SK-N-SH (cell line): ENCODE results near the gene IQSEC3. TPM values are rescaled to one million over a fixed set of nuclear protein-coding genes. Genes with fewer than 3 reads are reported as not detected.

ENCODE experiments used
- CTCF ChIA-PET: fragments of 300-600, 350-600 bp; formaldehyde crosslinking; extraction: SDS; loops from one replicate; lab custom pipeline; 2021; lab: Yijun Ruan, JAX
- POLR2A ChIA-PET: fragments of 350-600 bp; sonication (Branson Sonifier 250); formaldehyde crosslinking; extraction: SDS; loops from one replicate; lab custom pipeline; 2020; ENCODE audit warnings: antibody characterized with exemption, inconsistent platforms; lab: Yijun Ruan, JAX
- DNase-seq: peaks from one replicate; pipeline ENCODE4 v3.0.0; 2012
- H2AFZ ChIP-seq: fragments of 200-600 bp; sonication (generic); 2 replicates; pipeline ENCODE4 v1.8.1; 2016; ENCODE audit warnings: antibody characterized with exemption, mild to moderate bottlenecking, low read depth
- H3F3A ChIP-seq: fragments of 200-600 bp; sonication (generic); replicated peaks from 2 replicates; pipeline ENCODE3; 2016; ENCODE audit warnings: antibody characterized with exemption, mild to moderate bottlenecking; ENCODE audit not compliant: insufficient read depth
- H3K27ac ChIP-seq, 2 experiments: fragments of 200-500 bp in 1 of 2; fragments of 200-600 bp in 1 of 2; sonication (Bioruptor generic) in 1 of 2; sonication (generic), shearing (Covaris generic) in 1 of 2; 2 replicates each; pipeline versions ENCODE4 v1.5.1 to v1.6.1; 2014 to 2016; ENCODE audit warnings: low read depth in 2 of 2, inconsistent platforms in 1 of 2, low read length in 1 of 2, mild to moderate bottlenecking in 1 of 2, mixed read lengths in 1 of 2
- H3K27me3 ChIP-seq: fragments of 200-600 bp; sonication (generic), shearing (Covaris generic); 2 replicates; pipeline ENCODE4 v1.6.1; 2016; ENCODE audit warnings: mixed run types; ENCODE audit not compliant: insufficient read depth
- H3K36me3 ChIP-seq, 2 experiments: fragments of 200-500 bp in 1 of 2; fragments of 200-600 bp in 1 of 2; sonication (Bioruptor generic) in 1 of 2; sonication (generic) in 1 of 2; replicated peaks in 1 of 2; 2 replicates each; pipeline versions ENCODE3 to v1.5.1; 2014 to 2016; ENCODE audit warnings: low read length in 1 of 2, mild to moderate bottlenecking in 1 of 2; ENCODE audit not compliant: insufficient read depth in 2 of 2, control insufficient read depth in 1 of 2
- H3K4me1 ChIP-seq, 2 experiments: fragments of 200-500 bp in 1 of 2; fragments of 200-600 bp in 1 of 2; sonication (Bioruptor generic) in 1 of 2; sonication (generic), shearing (Covaris generic) in 1 of 2; 2 replicates each; pipeline versions ENCODE4 v1.5.1 to v1.6.1; 2014 to 2016; ENCODE audit warnings: low read depth in 1 of 2, low read length in 1 of 2, mixed run types in 1 of 2; ENCODE audit not compliant: insufficient read depth in 2 of 2, control insufficient read depth in 1 of 2
- H3K4me2 ChIP-seq: fragments of 200-600 bp; sonication (generic), shearing (Covaris generic); 2 replicates; pipeline ENCODE4 v1.6.1; 2017; ENCODE audit warnings: mixed run types
- H3K4me3 ChIP-seq, 2 experiments: fragments of 200-500 bp in 1 of 2; fragments of 200-600 bp in 1 of 2; sonication (Bioruptor generic) in 1 of 2; sonication (generic), shearing (Covaris generic) in 1 of 2; 2 replicates each; pipeline versions ENCODE4 v1.5.1 to v1.8.1; 2014 to 2016; ENCODE audit warnings: low read depth in 2 of 2, inconsistent platforms in 1 of 2, low read length in 1 of 2, mild to moderate bottlenecking in 1 of 2, mixed read lengths in 1 of 2, moderate library complexity in 1 of 2
- H3K79me2 ChIP-seq: fragments of 200-600 bp; sonication (generic); 2 replicates; pipeline ENCODE4 v1.8.1; 2017; ENCODE audit warnings: mild to moderate bottlenecking; ENCODE audit not compliant: insufficient read depth
- H3K9ac ChIP-seq: fragments of 200-600 bp; sonication (generic); 2 replicates; pipeline ENCODE4 v1.6.1; 2017; ENCODE audit warnings: mixed run types
- H3K9me2 ChIP-seq: fragments of 200-600 bp; sonication (generic); 2 replicates; pipeline ENCODE4 v1.6.1; 2017; ENCODE audit warnings: mixed run types
- H3K9me3 ChIP-seq: fragments of 200-600 bp; sonication (generic); 2 replicates; pipeline ENCODE4 v1.6.1; 2017; ENCODE audit warnings: mixed run types, mild to moderate bottlenecking, moderate library complexity
- H4K20me1 ChIP-seq: fragments of 200-600 bp; sonication (generic); 2 replicates; pipeline ENCODE4 v1.6.1; 2017; ENCODE audit warnings: mild to moderate bottlenecking, mixed run types; ENCODE audit not compliant: insufficient read depth
- EP300 ChIP-seq, 2 experiments: IDR thresholded peaks; 2 replicates each; pipeline versions ENCODE4 v1.4.0 to v1.6.1; 2012; ENCODE audit warnings: borderline replicate concordance in 1 of 2, low read depth in 1 of 2, low read length in 1 of 2
- FOSL2 ChIP-seq: IDR thresholded peaks from 2 replicates; pipeline ENCODE4 v1.4.0; 2012; ENCODE audit warnings: low read depth, mild to moderate bottlenecking, moderate library complexity, borderline replicate concordance
- GABPA ChIP-seq: IDR thresholded peaks from 2 replicates; pipeline ENCODE4 v1.4.0; 2012; ENCODE audit warnings: low read depth, mild to moderate bottlenecking
- MXI1 ChIP-seq: IDR thresholded peaks from 2 replicates; pipeline ENCODE4 v1.6.1; 2012; ENCODE audit warnings: mild to moderate bottlenecking, low read depth, low read length, improper control_type of control experiment
- REST ChIP-seq: IDR thresholded peaks from 2 replicates; pipeline ENCODE4 v1.6.1; 2012; ENCODE audit warnings: mild to moderate bottlenecking, low read depth, low read length, moderate library complexity
- RFX5 ChIP-seq: IDR thresholded peaks from 2 replicates; pipeline ENCODE4 v1.6.1; 2012; ENCODE audit warnings: mild to moderate bottlenecking, improper control_type of control experiment, low read length
- TAF1 ChIP-seq: IDR thresholded peaks from 2 replicates; pipeline ENCODE4 v1.6.1; 2012; ENCODE audit warnings: low read depth, mild to moderate bottlenecking, low read length, moderate library complexity, borderline replicate concordance
- ZBTB33 ChIP-seq: IDR thresholded peaks from 2 replicates; pipeline ENCODE4 v1.4.0; 2012; ENCODE audit warnings: low read depth, borderline replicate concordance
- WGBS: methylation state at CpG from one replicate; pipeline ENCODE4 v1.1.6; 2017; ENCODE audit warnings: low lambda C conversion rate; 5-methylcytosine and 5-hydroxymethylcytosine counted together
- polyA plus RNA-seq, 3 experiments: library from polyadenylated mRNA; depleted of rRNA; stranded (reverse); fragments of >200 nt; gene quantifications; 2 replicates each; pipeline ENCODE4 v1.2.3, GENCODE V29; 2012
- TF ChIP-seq, protein P1 (sequence below): IDR thresholded peaks from 2 replicates; pipeline ENCODE4 v1.4.0; 2012; ENCODE audit warnings: low read depth
- TF ChIP-seq, protein P2 (sequence below): IDR thresholded peaks from 2 replicates; pipeline ENCODE4 v1.4.0; 2012; ENCODE audit warnings: low read depth, borderline replicate concordance

Gene IQSEC3
- polyA plus RNA-seq, 1 of the 3 experiments (the other 2 are of a cell fraction), result 0.02 TPM

DNA sequence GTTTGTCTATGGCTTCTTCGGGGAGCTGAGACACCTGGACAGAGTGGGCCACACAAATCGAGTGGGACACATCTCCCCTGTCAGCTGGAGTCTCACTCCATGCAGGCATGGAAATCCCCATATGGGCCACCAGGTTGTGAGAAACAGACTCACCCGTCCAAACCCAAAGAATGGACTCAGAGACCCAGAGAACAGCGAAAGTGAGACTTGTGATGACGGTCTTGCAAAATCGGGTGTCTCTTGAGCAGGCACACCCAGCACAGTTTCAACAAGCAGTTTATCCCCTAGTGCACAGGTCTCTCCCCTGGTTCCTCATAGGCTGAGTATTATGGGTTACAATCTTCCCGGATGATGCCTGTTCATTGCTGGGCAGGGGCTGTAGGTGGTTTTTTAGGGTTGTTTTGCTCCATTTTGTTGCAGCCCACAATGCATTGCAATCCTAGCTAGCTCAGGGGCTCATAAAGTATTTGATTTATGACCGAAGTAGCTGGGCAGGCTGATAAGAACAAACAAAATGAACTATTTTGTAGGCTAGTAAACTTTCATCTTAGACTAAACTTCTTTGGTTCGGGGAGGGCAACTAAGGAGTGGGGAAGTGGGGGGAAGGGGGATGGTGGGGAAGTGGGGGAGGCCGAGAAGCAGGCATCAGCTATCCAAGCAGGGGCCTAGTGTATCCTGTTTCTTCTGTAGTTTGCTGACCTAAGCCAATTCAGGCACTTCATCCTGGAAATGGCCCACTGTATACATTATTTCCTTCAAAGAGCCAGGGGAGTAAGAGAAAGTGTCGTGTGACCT lies 45.3 kb downstream of the IQSEC3 start:
- Histone ChIP-seq H3K9ac (no peak overlapping the region), H3K9me3 (no peaks in the 10 kb centered on the region), H3K36me3 (no peaks in the 10 kb centered on the region), H3K4me2 (no peak overlapping the region), H3K27me3 (peaks cover 12% of the 10 kb centered on the region; the same call in 1 of the 2 replicates), H3K4me1 (peaks cover 0 to 6% of the 10 kb centered on the region in 2 experiments; a peak in 1 of 4 replicates), H2AFZ (no peak overlapping the region), H3F3A (no peaks in the 10 kb centered on the region), H4K20me1 (no peaks in the 10 kb centered on the region), H3K27ac (no peak overlapping the region), H3K79me2 (no peaks in the 10 kb centered on the region), H3K4me3 (no peak overlapping the region), H3K9me2 (no peaks in the 10 kb centered on the region)
- WGBS, result 47% methylated on average over 10 of the region's 11 CpGs
- TF ChIP-seq TAF1 (no peak), FOSL2 (no peak), MXI1 (no peak), EP300 (IDR thresholded peaks at IDR 0.05; ENCODE audit: borderline replicate concordance in 1 of 2, low read depth in 1 of 2, low read length in 1 of 2) (no peak), RFX5 (no peak), GABPA (no peak), ZBTB33 (no peak), REST (no peak)
- TF ChIP-seq, protein P1, sequence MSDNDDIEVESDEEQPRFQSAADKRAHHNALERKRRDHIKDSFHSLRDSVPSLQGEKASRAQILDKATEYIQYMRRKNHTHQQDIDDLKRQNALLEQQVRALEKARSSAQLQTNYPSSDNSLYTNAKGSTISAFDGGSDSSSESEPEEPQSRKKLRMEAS, result no peak
- TF ChIP-seq, protein P2, sequence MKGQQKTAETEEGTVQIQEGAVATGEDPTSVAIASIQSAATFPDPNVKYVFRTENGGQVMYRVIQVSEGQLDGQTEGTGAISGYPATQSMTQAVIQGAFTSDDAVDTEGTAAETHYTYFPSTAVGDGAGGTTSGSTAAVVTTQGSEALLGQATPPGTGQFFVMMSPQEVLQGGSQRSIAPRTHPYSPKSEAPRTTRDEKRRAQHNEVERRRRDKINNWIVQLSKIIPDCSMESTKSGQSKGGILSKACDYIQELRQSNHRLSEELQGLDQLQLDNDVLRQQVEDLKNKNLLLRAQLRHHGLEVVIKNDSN, result no peak
- CTCF ChIA-PET, result interaction anchor here (0.6 kb wide), 1 partner anchor 37 kb away, joined by 3 read pairs; no protein-coding TSS in a partner anchor
- POLR2A ChIA-PET, result interaction anchor here (0.6 kb wide), 1 partner anchor 16 kb away, joined by 4 read pairs; no protein-coding TSS in a partner anchor
- DNase-seq, result no peak
